GM12875 (cell line): Measurements from ENCODE around the gene KCNK17.
"Not testable (repeated sequence)": the region's sequence is repeated elsewhere in the genome, so short reads cannot be mapped to it uniquely, and the experiment has no call there.

Source experiments
- H3K4me3 ChIP-seq: one replicate; pipeline ENCODE4 v1.5.1; 2011; ENCODE audit warnings: low read depth, low read length, control low read depth
- CTCF ChIP-seq: IDR thresholded peaks from 2 replicates; pipeline ENCODE4 v1.5.1; 2011; ENCODE audit warnings: low read depth, mild to moderate bottlenecking, control low read depth, inconsistent platforms, low read length, moderate library complexity, borderline replicate concordance; ENCODE audit not compliant: insufficient read depth

The KCNK17 gene

GRCh38 chr6:39295611-39296011 lies 18.6 kb downstream of the KCNK17 start:
- TF ChIP-seq CTCF = no peak
- H3K4me3 ChIP-seq = no peak overlapping the region

- no peak for TF ChIP-seq CTCF
- H3K4me3 ChIP-seq = no peak overlapping the region
These were observed 19.3 kb downstream of the KCNK17 start for GRCh38 chr6:39294899-39295298.

- TF ChIP-seq CTCF = no peak
- H3K4me3 ChIP-seq = no peak overlapping the region
These were observed 20.1 kb downstream of the KCNK17 start for GRCh38 chr6:39294133-39294532.

- H3K4me3 ChIP-seq = no peak overlapping the region
- TF ChIP-seq CTCF = no peak
These were observed 21.6 kb downstream of the KCNK17 start for GRCh38 chr6:39292637-39293036.

- no peak overlapping the region for H3K4me3 ChIP-seq
- no peak for TF ChIP-seq CTCF
These were observed 24.7 kb downstream of the KCNK17 start for GRCh38 chr6:39289490-39289889.

GRCh38 chr6:39287601-39288000 lies 26.6 kb downstream of the KCNK17 start:
- H3K4me3 ChIP-seq = no peak overlapping the region
- no peak for TF ChIP-seq CTCF

GRCh38 chr6:39286596-39286995 lies 27.6 kb downstream of the KCNK17 start:
- not testable (repeated sequence) for H3K4me3 ChIP-seq

- no peak for TF ChIP-seq CTCF
- no peak overlapping the region for H3K4me3 ChIP-seq
These were observed 31.4 kb downstream of the KCNK17 start for GRCh38 chr6:39282774-39283173.
